GM23338 (cell line): Measurements from ENCODE around the gene PLXND1. TPM values are rescaled to one million over a fixed set of nuclear protein-coding genes. Genes with fewer than 3 reads are reported as not detected.
A peak's percentile ranks its signal among the peaks of the same experiment; 100 is the strongest.
"Not testable (repeated sequence)": the region's sequence is repeated elsewhere in the genome, so short reads cannot be mapped to it uniquely, and the experiment has no call there.

Source experiments
- ATAC-seq: fragments of 200-7000 bp; cut with Tn5 transposase; 3 replicates; pipeline ENCODE4 v1.9.1; 2020
- DNase-seq: peaks from one replicate; pipeline ENCODE4 v3.0.0-alpha.2; 2015; ENCODE audit warnings: low spot score
- H2AFZ ChIP-seq: fragments of 200-600 bp; sonication (generic); 2 replicates; pipeline ENCODE4 v1.8.0; 2016; ENCODE audit warnings: antibody characterized with exemption, mild to moderate bottlenecking, moderate library complexity
- H3F3A ChIP-seq: fragments of 200-600 bp; sonication (generic); replicated peaks from 2 replicates; pipeline ENCODE4 v1.8.0; 2017; ENCODE audit warnings: antibody characterized with exemption, mixed run types, low read depth
- H3K27ac ChIP-seq: fragments of 200-600 bp; sonication (generic); 2 replicates; pipeline ENCODE4 v1.6.1; 2016; ENCODE audit warnings: low read depth
- H3K27me3 ChIP-seq: fragments of 200-600 bp; sonication (generic); 2 replicates; pipeline ENCODE4 v1.8.0; 2016; ENCODE audit warnings: mild to moderate bottlenecking, mixed run types, moderate library complexity; ENCODE audit not compliant: insufficient read depth
- H3K36me3 ChIP-seq: fragments of 200-600 bp; sonication (generic); 2 replicates; pipeline ENCODE4 v1.8.0; 2016; ENCODE audit warnings: mild to moderate bottlenecking; ENCODE audit not compliant: insufficient read depth
- H3K4me1 ChIP-seq: fragments of 200-600 bp; sonication (generic); 2 replicates; pipeline ENCODE4 v1.8.0; 2016; ENCODE audit warnings: mild to moderate bottlenecking, moderate library complexity; ENCODE audit not compliant: insufficient read depth
- H3K4me2 ChIP-seq: fragments of 200-600 bp; sonication (generic); 2 replicates; pipeline ENCODE4 v1.7.1; 2017; ENCODE audit warnings: mixed run types
- H3K4me3 ChIP-seq: fragments of 200-600 bp; sonication (generic); 2 replicates; pipeline ENCODE4 v1.6.1; 2016; ENCODE audit warnings: mixed run types
- H3K79me2 ChIP-seq: fragments of 200-600 bp; sonication (generic); replicated peaks from 2 replicates; pipeline ENCODE4 v1.8.0; 2017; ENCODE audit warnings: mild to moderate bottlenecking; ENCODE audit not compliant: insufficient read depth
- H3K9me2 ChIP-seq: fragments of 200-600 bp; sonication (generic); 2 replicates; pipeline ENCODE4 v1.8.0; 2017; ENCODE audit not compliant: insufficient read depth
- H4K20me1 ChIP-seq: fragments of 200-600 bp; sonication (generic); replicated peaks from 2 replicates; pipeline ENCODE4 v1.8.0; 2017; ENCODE audit warnings: mild to moderate bottlenecking; ENCODE audit not compliant: insufficient read depth
- H3K27ac Mint-ChIP-seq: 2 replicates; pipeline ENCODE4 v1.8.0; 2020; ENCODE audit warnings: inconsistent platforms, mild to moderate bottlenecking, moderate library complexity, mixed read lengths
- H3K27me3 Mint-ChIP-seq: 3 replicates; pipeline ENCODE4 v1.8.0; 2022; ENCODE audit warnings: low read depth, mild to moderate bottlenecking, moderate library complexity, mixed read lengths, inconsistent platforms; ENCODE audit not compliant: insufficient read depth, poor library complexity
- H3K36me3 Mint-ChIP-seq: 3 replicates; pipeline ENCODE4 v1.8.0; 2021; ENCODE audit warnings: low read depth, mild to moderate bottlenecking, inconsistent platforms, moderate library complexity, mixed read lengths
- H3K4me1 Mint-ChIP-seq: 3 replicates; pipeline ENCODE4 v1.8.0; 2020; ENCODE audit warnings: mild to moderate bottlenecking, inconsistent platforms, mixed read lengths
- H3K4me3 Mint-ChIP-seq: 3 replicates; pipeline ENCODE4 v1.8.0; 2021; ENCODE audit warnings: moderate library complexity, mild to moderate bottlenecking, inconsistent platforms, mixed read lengths
- H3K9me3 Mint-ChIP-seq: 3 replicates; pipeline ENCODE4 v1.8.0; 2020; ENCODE audit warnings: moderate library complexity, mild to moderate bottlenecking, inconsistent platforms, mixed read lengths
- EZH2phosphoT487 ChIP-seq: fragments of 200-600 bp; sonication (generic); IDR thresholded peaks from one replicate; pipeline ENCODE4 v1.8.1; 2018; ENCODE audit warnings: antibody characterized with exemption; ENCODE audit not compliant: unreplicated experiment
- JUNB ChIP-seq: IDR thresholded peaks from one replicate; pipeline ENCODE4 v1.6.1; 2016; ENCODE audit warnings: antibody characterized with exemption; ENCODE audit not compliant: unreplicated experiment
- REST ChIP-seq: IDR thresholded peaks from one replicate; pipeline ENCODE4 v1.6.1; 2018; ENCODE audit warnings: antibody characterized with exemption; ENCODE audit not compliant: unreplicated experiment
- ZNF462 ChIP-seq: fragments of 250-450 bp; sonication (Bioruptor Pico); IDR thresholded peaks from 2 replicates; pipeline ENCODE4 v1.5.0; 2020; ENCODE audit warnings: mild to moderate bottlenecking, moderate library complexity
- polyA plus RNA-seq: library from polyadenylated mRNA; unstranded; fragments of >200 nt; fragmentation: Nextera tagmentation; extraction: Ambion mirVana; gene quantifications from 2 replicates; pipeline ENCODE4 v1.2.1, GENCODE V29; 2016
- total RNA-seq: library from RNA; depleted of rRNA; stranded (reverse); fragments of >200 nt; shearing (Covaris generic); gene quantifications from 2 replicates; pipeline ENCODE4 v1.2.3, GENCODE V29; 2014

PLXND1 gene
- total and polyA plus RNA-seq, 2 experiments from 2014 or later = 13.3 to 60.4 TPM

- no peak for TF ChIP-seq ZNF462 (CRISPR knock-in tag)
Observed at GRCh38 chr3:129547241-129547640, 59.2 kb downstream of the PLXND1 start (continued).

- H3F3A ChIP-seq, H3K27ac ChIP-seq, H3K27ac Mint-ChIP-seq, H3K27me3 ChIP-seq, H3K4me2 ChIP-seq, H3K4me1 Mint-ChIP-seq, ATAC-seq, H2AFZ ChIP-seq, DNase-seq, H3K36me3 ChIP-seq, H3K79me2 ChIP-seq, H3K9me2 ChIP-seq, H3K4me3 ChIP-seq, H3K36me3 Mint-ChIP-seq, H4K20me1 ChIP-seq, H3K9me3 Mint-ChIP-seq, H3K4me3 Mint-ChIP-seq, H3K27me3 Mint-ChIP-seq, H3K4me1 ChIP-seq: not testable (repeated sequence)
Observed at GRCh38 chr3:129545951-129546350, 60.5 kb downstream of the PLXND1 start.

GRCh38 chr3:129543999-129544398 lies 62.5 kb downstream of the PLXND1 start:
- Histone ChIP-seq H3K36me3 (no peaks in the 10 kb centered on the region), H3K27me3 (no peaks in the 10 kb centered on the region), H3K79me2 (no peaks in the 10 kb centered on the region), H4K20me1 (no peaks in the 10 kb centered on the region), H3K27ac (no peak overlapping the region), H3K4me2 (no peak overlapping the region), H3K9me2 (no peaks in the 10 kb centered on the region), H2AFZ (peak overlapping the region; percentile 28; the same call in 1 of the 2 replicates), H3F3A (no peaks in the 10 kb centered on the region), H3K4me1 (0 out of 2 replicates have a peak, but pooled peaks cover 8% of the 10 kb centered on the region), H3K4me3 (no peak overlapping the region)
- H3K27me3 Mint-ChIP-seq = peaks cover 11% of the 10 kb centered on the region
- no peaks in the 10 kb centered on the region for H3K36me3 Mint-ChIP-seq
- DNase-seq = no peak
- no peak; the same call in 2 of the 3 replicates for ATAC-seq
- no peaks in the 10 kb centered on the region for H3K9me3 Mint-ChIP-seq
- H3K27ac Mint-ChIP-seq = no peak overlapping the region
- H3K4me1 Mint-ChIP-seq = peaks cover 18% of the 10 kb centered on the region
- no peak overlapping the region; the same call in 2 of the 3 replicates for H3K4me3 Mint-ChIP-seq
- no peak for TF ChIP-seq REST
- no peak for TF ChIP-seq EZH2phosphoT487
- no peak for TF ChIP-seq JUNB
